ENCODE results near the gene NUB1.

DNA sequence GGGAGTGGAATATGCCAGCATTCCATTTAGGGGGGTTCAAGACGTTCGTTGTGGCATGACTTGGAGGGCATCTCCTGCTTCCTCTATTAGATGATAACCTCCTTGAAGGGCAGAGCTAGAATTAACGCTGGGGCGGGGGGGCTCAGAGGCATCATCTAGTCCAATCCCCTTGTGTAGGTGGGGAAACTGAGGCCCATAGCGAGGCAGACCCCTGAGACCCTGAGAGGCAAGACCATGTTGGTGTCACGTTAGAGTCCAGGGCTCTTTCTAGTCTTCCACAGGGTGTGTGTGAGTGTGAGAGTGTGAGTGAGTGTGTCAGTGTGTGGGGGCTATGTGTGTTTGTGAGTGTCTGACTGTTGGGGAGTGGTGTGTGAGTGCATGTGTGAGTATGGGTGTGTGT is 29.3 kb upstream of the NUB1 start:
- no peak for TF ChIP-seq POLR2A (IDR thresholded peaks at IDR 0.05)
- TF ChIP-seq POLR2AphosphoS5 (IDR thresholded peaks at IDR 0.05): no peak
- TF ChIP-seq, protein P1, sequence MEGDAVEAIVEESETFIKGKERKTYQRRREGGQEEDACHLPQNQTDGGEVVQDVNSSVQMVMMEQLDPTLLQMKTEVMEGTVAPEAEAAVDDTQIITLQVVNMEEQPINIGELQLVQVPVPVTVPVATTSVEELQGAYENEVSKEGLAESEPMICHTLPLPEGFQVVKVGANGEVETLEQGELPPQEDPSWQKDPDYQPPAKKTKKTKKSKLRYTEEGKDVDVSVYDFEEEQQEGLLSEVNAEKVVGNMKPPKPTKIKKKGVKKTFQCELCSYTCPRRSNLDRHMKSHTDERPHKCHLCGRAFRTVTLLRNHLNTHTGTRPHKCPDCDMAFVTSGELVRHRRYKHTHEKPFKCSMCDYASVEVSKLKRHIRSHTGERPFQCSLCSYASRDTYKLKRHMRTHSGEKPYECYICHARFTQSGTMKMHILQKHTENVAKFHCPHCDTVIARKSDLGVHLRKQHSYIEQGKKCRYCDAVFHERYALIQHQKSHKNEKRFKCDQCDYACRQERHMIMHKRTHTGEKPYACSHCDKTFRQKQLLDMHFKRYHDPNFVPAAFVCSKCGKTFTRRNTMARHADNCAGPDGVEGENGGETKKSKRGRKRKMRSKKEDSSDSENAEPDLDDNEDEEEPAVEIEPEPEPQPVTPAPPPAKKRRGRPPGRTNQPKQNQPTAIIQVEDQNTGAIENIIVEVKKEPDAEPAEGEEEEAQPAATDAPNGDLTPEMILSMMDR (IDR thresholded peaks at IDR 0.05): no peak
